Measurements from ENCODE around the gene AKIRIN1.

Gene AKIRIN1

DNA sequence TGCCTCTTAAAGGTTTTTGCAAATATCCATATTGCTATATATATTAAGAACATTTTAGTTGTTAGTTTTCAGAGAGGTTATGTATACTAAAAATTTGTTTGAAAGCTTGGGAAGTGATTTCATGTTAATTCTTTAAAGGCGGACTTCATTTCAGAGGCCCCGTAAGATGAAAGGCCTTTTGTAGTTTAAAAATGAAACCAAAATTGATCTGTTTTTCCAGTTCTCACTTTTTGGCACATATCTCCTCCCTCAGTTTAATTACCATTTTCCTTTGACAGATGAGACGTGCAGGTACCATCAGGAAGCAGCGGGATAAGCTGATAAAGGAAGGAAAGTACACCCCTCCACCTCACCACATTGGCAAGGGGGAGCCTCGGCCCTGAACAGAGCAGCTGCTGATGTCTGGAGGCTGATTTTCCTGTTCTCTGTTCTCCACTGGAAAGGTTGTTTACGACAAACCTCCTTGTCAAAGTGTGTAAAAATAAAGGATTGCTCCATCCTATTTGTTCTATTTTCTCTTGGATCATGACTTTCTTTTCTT is 43.1 kb downstream of the AKIRIN1 start:
- TF ChIP-seq, protein P1, sequence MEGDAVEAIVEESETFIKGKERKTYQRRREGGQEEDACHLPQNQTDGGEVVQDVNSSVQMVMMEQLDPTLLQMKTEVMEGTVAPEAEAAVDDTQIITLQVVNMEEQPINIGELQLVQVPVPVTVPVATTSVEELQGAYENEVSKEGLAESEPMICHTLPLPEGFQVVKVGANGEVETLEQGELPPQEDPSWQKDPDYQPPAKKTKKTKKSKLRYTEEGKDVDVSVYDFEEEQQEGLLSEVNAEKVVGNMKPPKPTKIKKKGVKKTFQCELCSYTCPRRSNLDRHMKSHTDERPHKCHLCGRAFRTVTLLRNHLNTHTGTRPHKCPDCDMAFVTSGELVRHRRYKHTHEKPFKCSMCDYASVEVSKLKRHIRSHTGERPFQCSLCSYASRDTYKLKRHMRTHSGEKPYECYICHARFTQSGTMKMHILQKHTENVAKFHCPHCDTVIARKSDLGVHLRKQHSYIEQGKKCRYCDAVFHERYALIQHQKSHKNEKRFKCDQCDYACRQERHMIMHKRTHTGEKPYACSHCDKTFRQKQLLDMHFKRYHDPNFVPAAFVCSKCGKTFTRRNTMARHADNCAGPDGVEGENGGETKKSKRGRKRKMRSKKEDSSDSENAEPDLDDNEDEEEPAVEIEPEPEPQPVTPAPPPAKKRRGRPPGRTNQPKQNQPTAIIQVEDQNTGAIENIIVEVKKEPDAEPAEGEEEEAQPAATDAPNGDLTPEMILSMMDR (IDR thresholded peaks at IDR 0.05; ENCODE audit: insufficient read depth, missing control alignments): no peak
- FAIRE-seq: no peak
- no peak for DNase-seq (ENCODE audit: insufficient read length, low spot score)

DNA sequence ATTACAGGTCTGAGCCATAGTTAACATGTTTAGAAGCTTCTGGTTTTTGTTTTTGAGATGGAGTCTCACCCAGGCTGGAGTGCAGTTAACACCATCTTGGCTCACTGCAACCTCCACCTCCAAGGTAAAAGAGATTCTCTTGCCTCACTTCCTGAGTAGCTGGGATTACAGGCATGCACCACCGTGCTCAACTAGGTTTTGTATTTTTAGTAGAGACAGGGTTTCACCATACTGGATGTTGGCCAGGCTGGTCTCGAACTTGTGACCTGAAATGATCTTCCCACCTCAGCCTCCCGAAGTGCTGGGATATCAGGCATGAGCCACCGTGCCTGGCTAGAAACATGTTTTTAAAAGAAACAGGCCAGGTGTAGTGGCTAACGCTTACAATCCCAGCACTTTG is 45.6 kb downstream of the AKIRIN1 start:
- FAIRE-seq (no peak), DNase-seq (ENCODE audit: insufficient read length, low spot score) (no peak)
- TF ChIP-seq, protein P1 (IDR thresholded peaks at IDR 0.05; ENCODE audit: insufficient read depth, missing control alignments): no peak

DNA sequence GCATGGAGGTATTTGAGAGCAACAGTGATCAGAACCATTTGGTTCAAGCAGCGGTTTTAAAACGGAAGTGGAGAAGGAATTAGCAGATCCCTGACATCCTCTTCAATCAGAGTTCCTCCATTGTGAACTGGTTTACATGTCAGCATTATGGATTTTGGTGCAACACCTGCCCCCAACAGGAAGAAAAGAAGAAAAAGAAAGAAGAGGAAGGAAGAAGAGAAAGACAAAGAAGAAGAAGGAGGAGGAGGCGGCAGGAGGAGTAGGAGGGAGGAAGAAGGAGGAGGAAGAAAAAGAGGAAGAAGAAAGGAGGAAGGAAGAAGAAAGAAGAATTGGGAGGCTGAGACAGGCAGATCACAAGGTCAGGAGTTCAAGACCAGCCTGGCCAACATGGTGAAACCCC is 52.4 kb downstream of the AKIRIN1 start:
- FAIRE-seq: no peak
- TF ChIP-seq, protein P1 (IDR thresholded peaks at IDR 0.05; ENCODE audit: insufficient read depth, missing control alignments): no peak
- DNase-seq (ENCODE audit: insufficient read length, low spot score): no peak

DNA sequence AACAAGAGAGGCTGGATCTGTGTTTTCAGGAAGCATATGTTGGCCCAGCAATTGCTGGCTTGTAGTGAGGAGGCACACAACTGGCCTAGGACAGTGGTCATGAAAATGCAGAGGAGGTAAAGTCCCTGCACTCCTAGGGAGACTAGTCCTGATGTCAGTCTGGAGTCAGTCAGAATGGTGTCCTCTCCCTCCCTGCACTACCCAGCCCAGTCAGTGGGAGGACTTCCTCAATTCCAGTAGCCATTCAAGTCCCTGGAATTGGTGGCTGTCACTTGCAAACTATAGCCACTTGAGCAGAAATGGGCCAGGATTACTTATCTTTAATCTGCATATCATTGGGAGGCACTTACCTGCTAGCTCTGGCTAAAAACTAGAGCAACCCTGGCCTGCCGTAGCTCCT is 53.7 kb downstream of the AKIRIN1 start:
- no peak for FAIRE-seq
- DNase-seq (ENCODE audit: insufficient read length, low spot score): no peak
- TF ChIP-seq, protein P1 (IDR thresholded peaks at IDR 0.05; ENCODE audit: insufficient read depth, missing control alignments): no peak

DNA sequence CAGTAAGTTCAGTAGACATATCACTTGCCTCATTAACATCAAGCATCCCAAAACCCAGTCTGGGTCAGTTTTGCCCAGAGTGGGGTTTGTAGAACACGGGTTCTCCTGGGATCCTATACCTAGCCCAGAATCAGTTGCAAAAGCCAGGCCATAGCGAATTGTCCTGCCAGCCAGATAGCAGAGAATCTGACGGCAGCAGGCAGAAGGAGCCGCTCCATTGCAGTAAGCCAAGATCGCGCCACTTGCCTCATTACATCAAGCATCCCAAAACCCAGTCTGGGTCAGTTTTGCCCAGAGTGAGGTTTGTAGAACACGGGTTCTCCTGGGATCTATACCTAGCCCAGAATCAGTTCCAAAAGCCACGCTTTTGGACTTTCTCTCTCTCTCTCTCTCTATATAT is 54.2 kb downstream of the AKIRIN1 start:
- TF ChIP-seq, protein P1 (IDR thresholded peaks at IDR 0.05; ENCODE audit: insufficient read depth, missing control alignments): no peak
- no peak for FAIRE-seq

DNA sequence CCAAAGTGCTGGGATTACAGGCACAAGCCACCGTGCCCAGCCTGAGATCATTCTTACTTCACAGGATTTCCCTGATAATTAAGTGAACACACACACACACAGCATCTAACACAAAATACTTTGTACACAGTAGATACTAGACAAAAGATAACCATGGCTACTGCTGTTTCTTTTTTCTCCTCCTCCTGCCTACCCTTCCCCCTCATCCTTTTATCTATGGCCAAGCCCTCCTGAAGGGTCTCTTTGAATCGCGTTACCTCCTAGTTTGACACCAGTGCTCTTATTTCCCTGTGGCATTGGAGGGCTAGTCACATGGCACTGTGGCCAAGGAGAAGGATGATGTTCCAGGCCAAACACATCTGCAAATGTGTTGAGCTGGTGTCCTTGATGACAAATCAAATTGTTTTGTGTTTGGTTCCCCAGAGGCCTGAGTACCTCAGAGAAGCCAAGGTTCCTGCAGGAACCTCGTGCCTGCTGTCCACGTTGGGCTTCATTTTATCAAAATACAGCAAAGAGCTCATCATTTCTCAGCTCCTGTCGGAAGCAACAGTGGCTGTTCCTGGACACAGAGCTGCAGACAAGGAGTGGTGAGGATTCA is 55.6 kb downstream of the AKIRIN1 start:
- no peak for FAIRE-seq
- TF ChIP-seq, protein P1 (IDR thresholded peaks at IDR 0.05; ENCODE audit: insufficient read depth, missing control alignments): no peak
- no peak for DNase-seq (ENCODE audit: insufficient read length, low spot score)

More for the DNA sequence above, 54.2 kb downstream of the AKIRIN1 start:
- no peak for DNase-seq (ENCODE audit: insufficient read length, low spot score)
